WTC11 (cell line): ENCODE data around the gene LRMDA. TPM values are rescaled to one million over a fixed set of nuclear protein-coding genes. Genes with fewer than 3 reads are reported as not detected.

Experiments
- ATAC-seq: fragments of 200-7000 bp; cut with Tn5 transposase; 2 replicates; pipeline ENCODE4 v1.10.0; 2021; ENCODE audit warnings: mild to moderate bottlenecking, moderate library complexity
- CTCF ChIA-PET: fragments of 300-600 bp; sonication (Branson Sonifier 250); formaldehyde crosslinking; loops from one replicate; lab custom pipeline; 2021; ENCODE audit warnings: antibody characterized with exemption; lab: Charles Lee
- POLR2A ChIA-PET: fragments of 350-600 bp; sonication (Branson Sonifier 250); formaldehyde crosslinking; loops from one replicate; lab custom pipeline; 2021; ENCODE audit warnings: antibody characterized with exemption; lab: Charles Lee
- DNase-seq: peaks from one replicate; pipeline ENCODE4 v3.0.0; 2021; ENCODE audit warnings: low spot score
- H3K27ac Mint-ChIP-seq: 2 replicates; pipeline ENCODE4 v1.8.0; 2021; ENCODE audit warnings: mixed read lengths
- H3K27me3 Mint-ChIP-seq: 2 replicates; pipeline ENCODE4 v1.8.0; 2021; ENCODE audit warnings: low read depth, mild to moderate bottlenecking, moderate library complexity, mixed read lengths
- H3K36me3 Mint-ChIP-seq: 2 replicates; pipeline ENCODE4 v1.8.0; 2021; ENCODE audit warnings: mixed read lengths
- H3K4me1 Mint-ChIP-seq: 2 replicates; pipeline ENCODE4 v1.8.0; 2022; ENCODE audit warnings: mixed read lengths
- H3K4me3 Mint-ChIP-seq: 2 replicates; pipeline ENCODE4 v1.8.0; 2021; ENCODE audit warnings: mild to moderate bottlenecking, moderate library complexity, mixed read lengths
- H3K9me3 Mint-ChIP-seq: 2 replicates; pipeline ENCODE4 v1.8.0; 2021; ENCODE audit warnings: mixed read lengths
- ATF1 ChIP-seq: sonication (generic); formaldehyde crosslinking; IDR thresholded peaks from 2 replicates; pipeline ENCODE4 v1.8.1; 2023; ENCODE audit warnings: mild to moderate bottlenecking, moderate library complexity, missing genetic modification reagents
- CBFB ChIP-seq: sonication (generic); formaldehyde crosslinking; IDR thresholded peaks from 2 replicates; pipeline ENCODE4 v1.8.1; 2022; ENCODE audit warnings: mild to moderate bottlenecking, low read depth, missing genetic modification reagents
- CREM ChIP-seq: sonication (generic); formaldehyde crosslinking; IDR thresholded peaks from 2 replicates; pipeline ENCODE4 v1.8.1; 2022; ENCODE audit warnings: mild to moderate bottlenecking, missing genetic modification reagents, moderate library complexity
- E2F4 ChIP-seq: sonication (generic); formaldehyde crosslinking; IDR thresholded peaks from 2 replicates; pipeline ENCODE4 v1.8.1; 2022; ENCODE audit warnings: low read depth, mild to moderate bottlenecking, moderate library complexity, missing genetic modification reagents, borderline replicate concordance
- GABPB1 ChIP-seq: sonication (generic); formaldehyde crosslinking; IDR thresholded peaks from 2 replicates; pipeline ENCODE4 v1.8.1; 2023; ENCODE audit warnings: mild to moderate bottlenecking, missing genetic modification reagents
- GTF2I ChIP-seq: fragments of 250-450 bp; sonication (Bioruptor Pico); conservative IDR thresholded peaks from 2 replicates; pipeline ENCODE4 v1.4.0; 2021; ENCODE audit warnings: mild to moderate bottlenecking
- IRF1 ChIP-seq: sonication (generic); formaldehyde crosslinking; IDR thresholded peaks from 2 replicates; pipeline ENCODE4 v1.8.0; 2023; ENCODE audit warnings: missing genetic modification reagents
- KAT7 ChIP-seq: sonication (generic); formaldehyde crosslinking; IDR thresholded peaks from 2 replicates; pipeline ENCODE4 v1.8.1; 2023; ENCODE audit warnings: missing genetic modification reagents, mild to moderate bottlenecking, borderline replicate concordance
- MXD4 ChIP-seq: fragments of 250-450 bp; sonication (Bioruptor Pico); IDR thresholded peaks from 2 replicates; pipeline ENCODE4 v1.8.0; 2021; ENCODE audit warnings: mild to moderate bottlenecking, moderate library complexity, borderline replicate concordance
- NFATC4 ChIP-seq: fragments of 250-450 bp; sonication (Bioruptor Pico); IDR thresholded peaks from 2 replicates; pipeline ENCODE4 v1.9.0; 2021; ENCODE audit warnings: mild to moderate bottlenecking
- NR3C1 ChIP-seq: sonication (generic); formaldehyde crosslinking; conservative IDR thresholded peaks from 2 replicates; pipeline ENCODE4 v1.8.1; 2023; ENCODE audit warnings: low read depth, mild to moderate bottlenecking, missing genetic modification reagents
- SMAD4 ChIP-seq: sonication (generic); formaldehyde crosslinking; IDR thresholded peaks from 2 replicates; pipeline ENCODE4 v1.8.0; 2022; ENCODE audit warnings: mild to moderate bottlenecking, missing genetic modification reagents
- SP1 ChIP-seq: sonication (generic); formaldehyde crosslinking; conservative IDR thresholded peaks from 2 replicates; pipeline ENCODE4 v1.8.1; 2022; ENCODE audit warnings: missing genetic modification reagents
- TEAD4 ChIP-seq: sonication (generic); formaldehyde crosslinking; IDR thresholded peaks from 2 replicates; pipeline ENCODE4 v1.8.0; 2022; ENCODE audit warnings: mild to moderate bottlenecking, missing genetic modification reagents
- USF2 ChIP-seq: sonication (generic); formaldehyde crosslinking; IDR thresholded peaks from 2 replicates; pipeline ENCODE4 v1.8.1; 2023; ENCODE audit warnings: mild to moderate bottlenecking, missing genetic modification reagents, moderate library complexity
- ZNF121 ChIP-seq: sonication (generic); formaldehyde crosslinking; IDR thresholded peaks from 2 replicates; pipeline ENCODE4 v1.8.0; 2023; ENCODE audit warnings: missing genetic modification reagents
- ZNF138 ChIP-seq: sonication (generic); formaldehyde crosslinking; conservative IDR thresholded peaks from 2 replicates; pipeline ENCODE4 v1.8.1; 2022; ENCODE audit warnings: mild to moderate bottlenecking, moderate library complexity, missing genetic modification reagents
- ZNF232 ChIP-seq: sonication (generic); formaldehyde crosslinking; IDR thresholded peaks from 2 replicates; pipeline ENCODE4 v1.8.0; 2022; ENCODE audit warnings: mild to moderate bottlenecking, missing genetic modification reagents
- ZNF317 ChIP-seq: sonication (generic); formaldehyde crosslinking; IDR thresholded peaks from 2 replicates; pipeline ENCODE4 v1.8.1; 2023; ENCODE audit warnings: low read depth, mild to moderate bottlenecking, moderate library complexity, missing genetic modification reagents, borderline replicate concordance
- total RNA-seq: library from RNA; stranded (reverse); gene quantifications from 3 replicates; pipeline ENCODE4 v1.2.3, GENCODE V29; 2021
- TF ChIP-seq, protein P1 (sequence below): sonication (generic); formaldehyde crosslinking; IDR thresholded peaks from 2 replicates; pipeline ENCODE4 v1.8.1; 2022; ENCODE audit warnings: mild to moderate bottlenecking, missing genetic modification reagents, moderate library complexity, borderline replicate concordance
- TF ChIP-seq, protein P2 (sequence below): sonication (generic); formaldehyde crosslinking; IDR thresholded peaks from 2 replicates; pipeline ENCODE4 v1.8.1; 2023; ENCODE audit warnings: mild to moderate bottlenecking, moderate library complexity, missing genetic modification reagents

Gene LRMDA
- total RNA-seq, 1 experiment from 2014 or later: 0.92 TPM

DNA sequence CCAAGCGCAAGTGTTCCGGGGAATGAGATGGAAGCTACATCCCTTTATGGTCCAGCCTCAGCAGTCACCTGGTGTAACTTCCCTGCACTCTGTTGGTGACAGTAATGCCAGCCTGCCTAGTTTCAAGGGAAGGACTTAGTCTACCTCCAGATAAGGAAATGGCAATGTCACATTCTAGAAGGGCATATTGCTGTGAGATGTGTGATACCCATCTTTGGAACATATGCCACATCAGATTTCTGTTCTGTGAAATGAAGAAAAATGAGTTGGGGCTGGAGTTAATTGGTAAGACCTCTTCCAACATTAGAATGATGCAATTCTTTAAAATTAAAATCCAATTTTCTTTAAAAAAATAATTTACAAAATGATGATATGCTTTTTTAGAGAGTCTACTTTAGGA lies 212.0 kb downstream of the LRMDA start (continued):
- TF ChIP-seq, protein P1, sequence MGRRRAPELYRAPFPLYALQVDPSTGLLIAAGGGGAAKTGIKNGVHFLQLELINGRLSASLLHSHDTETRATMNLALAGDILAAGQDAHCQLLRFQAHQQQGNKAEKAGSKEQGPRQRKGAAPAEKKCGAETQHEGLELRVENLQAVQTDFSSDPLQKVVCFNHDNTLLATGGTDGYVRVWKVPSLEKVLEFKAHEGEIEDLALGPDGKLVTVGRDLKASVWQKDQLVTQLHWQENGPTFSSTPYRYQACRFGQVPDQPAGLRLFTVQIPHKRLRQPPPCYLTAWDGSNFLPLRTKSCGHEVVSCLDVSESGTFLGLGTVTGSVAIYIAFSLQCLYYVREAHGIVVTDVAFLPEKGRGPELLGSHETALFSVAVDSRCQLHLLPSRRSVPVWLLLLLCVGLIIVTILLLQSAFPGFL (CRISPR knock-in tag): no peak
- TF ChIP-seq MXD4 (CRISPR knock-in tag) (no peak), ZNF121 (CRISPR knock-in tag) (no peak), ZNF317 (CRISPR knock-in tag) (no peak), SMAD4 (no peak), GABPB1 (CRISPR knock-in tag) (no peak)

DNA sequence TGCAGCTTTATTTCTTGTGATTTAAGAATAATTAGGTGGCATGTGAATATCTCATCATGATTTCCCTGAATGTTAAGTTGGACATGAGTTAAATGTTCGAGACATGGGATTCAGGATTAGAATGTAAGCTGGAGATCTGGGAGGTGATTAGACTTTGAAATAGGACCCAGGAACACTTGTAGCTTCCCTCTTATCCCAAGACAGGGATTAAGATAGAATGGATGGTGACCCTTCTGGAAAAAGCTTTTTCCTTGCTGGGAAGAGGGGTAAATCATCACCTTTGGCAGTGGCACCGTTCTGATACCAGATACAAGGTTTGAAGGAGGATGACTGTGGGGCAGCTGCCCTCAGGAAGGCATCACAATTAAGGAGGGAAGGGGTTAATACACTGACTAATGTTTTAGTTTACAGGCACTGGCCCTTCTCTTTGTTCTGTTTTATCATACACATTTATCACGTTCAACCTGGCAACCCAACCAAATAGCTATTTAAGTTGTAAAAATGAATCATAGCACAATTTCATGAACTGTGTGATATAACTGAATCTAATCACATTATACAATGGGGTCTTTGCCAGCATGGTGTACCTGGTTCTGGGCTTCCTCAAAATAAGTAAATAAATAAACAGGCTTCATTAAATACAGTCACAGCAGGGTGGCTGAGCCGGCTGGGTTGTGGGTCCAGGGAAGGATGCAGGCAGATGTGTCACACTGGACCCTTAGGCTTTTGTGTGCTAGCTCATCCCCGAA lies 212.7 kb downstream of the LRMDA start:
- Mint-ChIP-seq H3K4me1 (no peaks in the 10 kb centered on the region), H3K27me3 (peaks cover 18% of the 10 kb centered on the region), H3K36me3 (no peaks in the 10 kb centered on the region), H3K27ac (no peak overlapping the region), H3K4me3 (no peak overlapping the region), H3K9me3 (no peaks in the 10 kb centered on the region)
- ATAC-seq: no peak
- POLR2A ChIA-PET: no interaction called here
- TF ChIP-seq USF2 (no peak), ZNF121 (CRISPR knock-in tag) (no peak), NR3C1 (CRISPR knock-in tag) (no peak), GTF2I (CRISPR knock-in tag) (no peak), NFATC4 (CRISPR knock-in tag) (no peak), ZNF232 (no peak), ATF1 (no peak), IRF1 (no peak), ZNF138 (CRISPR knock-in tag) (no peak), TEAD4 (CRISPR knock-in tag) (no peak), E2F4 (CRISPR knock-in tag) (no peak), KAT7 (CRISPR knock-in tag) (no peak), SP1 (no peak), ZNF317 (CRISPR knock-in tag) (no peak), CBFB (CRISPR knock-in tag) (no peak), CREM (CRISPR knock-in tag) (no peak)
- TF ChIP-seq, protein P2, sequence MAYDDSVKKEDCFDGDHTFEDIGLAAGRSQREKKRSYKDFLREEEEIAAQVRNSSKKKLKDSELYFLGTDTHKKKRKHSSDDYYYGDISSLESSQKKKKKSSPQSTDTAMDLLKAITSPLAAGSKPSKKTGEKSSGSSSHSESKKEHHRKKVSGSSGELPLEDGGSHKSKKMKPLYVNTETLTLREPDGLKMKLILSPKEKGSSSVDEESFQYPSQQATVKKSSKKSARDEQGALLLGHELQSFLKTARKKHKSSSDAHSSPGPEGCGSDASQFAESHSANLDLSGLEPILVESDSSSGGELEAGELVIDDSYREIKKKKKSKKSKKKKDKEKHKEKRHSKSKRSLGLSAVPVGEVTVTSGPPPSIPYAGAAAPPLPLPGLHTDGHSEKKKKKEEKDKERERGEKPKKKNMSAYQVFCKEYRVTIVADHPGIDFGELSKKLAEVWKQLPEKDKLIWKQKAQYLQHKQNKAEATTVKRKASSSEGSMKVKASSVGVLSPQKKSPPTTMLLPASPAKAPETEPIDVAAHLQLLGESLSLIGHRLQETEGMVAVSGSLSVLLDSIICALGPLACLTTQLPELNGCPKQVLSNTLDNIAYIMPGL (CRISPR knock-in tag): no peak
- CTCF ChIA-PET: interaction anchor here (1.9 kb wide), 1 partner anchor 51 kb away, joined by 4 read pairs; no protein-coding TSS in a partner anchor
- no peak for DNase-seq
